ENCODE results near the gene KIF21B.

Gene KIF21B

DNA sequence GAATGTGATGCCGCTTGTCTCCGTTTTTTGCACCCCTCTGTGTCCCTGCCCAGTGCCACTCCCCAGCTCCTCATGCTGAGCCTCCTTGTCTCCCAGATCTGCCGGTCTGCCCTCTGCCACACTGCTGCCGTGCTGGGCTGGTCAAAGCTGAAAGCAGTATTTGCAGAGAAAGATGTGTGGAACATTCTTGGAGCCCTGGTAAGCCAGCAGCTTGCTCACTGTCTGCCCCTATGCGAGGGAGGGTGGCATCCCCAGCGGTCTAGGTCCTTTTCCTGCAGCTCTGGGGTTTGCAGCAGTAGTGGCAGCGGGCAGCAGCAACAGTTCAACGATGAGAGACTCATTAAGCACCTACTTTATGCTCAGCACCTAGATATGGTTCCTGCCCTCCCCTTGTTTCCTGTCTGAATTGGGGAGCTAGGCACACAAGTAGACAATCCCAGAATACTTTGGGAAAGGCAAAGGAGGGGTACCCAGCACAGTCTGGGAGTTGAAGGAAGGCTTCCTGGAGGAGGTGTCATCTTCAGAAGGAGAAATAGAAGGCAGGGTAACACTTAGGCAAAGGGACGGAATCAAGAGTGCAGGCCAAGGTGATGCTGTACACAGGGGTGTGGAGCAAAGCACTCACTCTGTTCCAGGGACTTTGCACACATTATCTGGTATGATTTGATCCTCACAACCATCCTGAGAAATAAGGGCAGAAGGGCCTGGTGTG lies 63.1 kb downstream of the KIF21B start:
- no peak overlapping the region for H3K4me3 ChIP-seq (ENCODE audit: control insufficient read depth, low read depth, low read length)
- DNase-seq (ENCODE audit: low read depth), result no peak
- no peak for TF ChIP-seq CTCF (conservative IDR thresholded peaks at IDR 0.05; ENCODE audit: control insufficient read depth, insufficient read depth, low read depth, low read length)

DNA sequence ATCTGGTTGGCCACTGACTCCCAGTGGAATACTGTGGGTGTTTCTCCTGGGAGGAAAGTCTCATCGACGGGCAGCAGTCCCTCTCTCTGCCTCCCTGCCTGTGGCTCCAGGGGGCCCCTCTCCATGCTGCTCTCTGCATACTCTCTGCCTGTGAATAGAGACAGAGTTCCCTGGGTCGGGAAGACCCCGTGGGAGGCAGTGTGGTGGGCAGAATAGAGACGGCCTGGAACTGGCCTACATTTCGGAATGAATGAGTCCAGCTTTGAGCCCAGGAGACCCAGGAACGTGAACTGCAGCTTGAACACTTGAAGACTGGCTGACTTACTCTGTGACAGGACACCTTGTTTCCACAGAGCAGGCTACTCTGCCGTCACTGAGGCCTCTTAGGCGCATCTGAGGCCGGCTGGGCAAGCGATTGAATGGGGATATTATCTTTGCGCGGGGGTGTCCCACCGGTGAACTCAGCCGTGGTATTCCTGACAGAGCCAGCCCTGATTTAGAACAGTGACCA lies 64.0 kb downstream of the KIF21B start:
- DNase-seq (ENCODE audit: low read depth), result no peak
- H3K4me3 ChIP-seq (ENCODE audit: control insufficient read depth, low read depth, low read length), result no peak overlapping the region
- TF ChIP-seq CTCF (conservative IDR thresholded peaks at IDR 0.05; ENCODE audit: control insufficient read depth, insufficient read depth, low read depth, low read length), result no peak

DNA sequence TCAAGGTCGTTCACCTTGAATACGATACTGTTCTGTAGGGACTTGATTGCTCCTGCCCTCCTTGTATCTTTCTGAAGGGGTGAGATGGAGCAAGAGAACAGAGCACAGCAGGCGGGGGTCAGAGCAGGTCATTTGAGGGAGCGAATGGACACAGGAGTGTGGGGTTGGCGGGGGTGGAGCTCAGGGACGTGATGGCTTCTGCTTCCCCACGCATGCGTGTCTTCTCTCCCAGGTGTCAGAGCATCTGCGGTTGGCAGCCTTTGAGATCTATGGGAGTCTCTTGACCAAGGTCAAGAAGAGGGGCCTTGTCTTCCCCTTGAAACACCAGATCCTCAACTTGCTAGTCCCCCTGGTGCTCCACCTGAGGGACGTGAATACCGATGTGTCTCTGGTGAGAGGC lies 64.9 kb downstream of the KIF21B start:
- no peak for DNase-seq (ENCODE audit: low read depth)
- no peak for TF ChIP-seq CTCF (conservative IDR thresholded peaks at IDR 0.05; ENCODE audit: control insufficient read depth, insufficient read depth, low read depth, low read length)

DNA sequence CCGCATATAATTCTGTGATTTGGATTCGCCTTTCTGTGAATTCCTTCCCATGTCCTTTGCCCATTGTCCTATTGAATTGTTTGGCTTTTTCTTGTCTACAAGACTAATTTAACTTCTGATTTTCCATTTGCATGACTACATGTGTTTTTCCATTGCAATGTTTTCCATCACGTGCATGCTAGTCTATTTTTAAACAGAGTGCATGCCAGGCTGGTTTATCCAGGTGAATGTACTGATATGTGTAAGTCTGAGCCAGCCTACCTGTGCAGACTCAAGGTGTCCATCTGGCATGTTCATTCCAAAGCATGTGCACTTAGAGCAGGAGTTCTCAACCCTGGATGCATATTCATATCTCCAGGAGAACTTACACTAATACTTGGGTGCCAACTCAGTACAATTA lies 69.1 kb downstream of the KIF21B start:
- no peak for DNase-seq (ENCODE audit: low read depth)
- TF ChIP-seq CTCF (conservative IDR thresholded peaks at IDR 0.05; ENCODE audit: control insufficient read depth, insufficient read depth, low read depth, low read length), result no peak
- H3K4me3 ChIP-seq (ENCODE audit: control insufficient read depth, low read depth, low read length), result no peak overlapping the region

More for the DNA sequence above, 64.9 kb downstream of the KIF21B start:
- no peak overlapping the region for H3K4me3 ChIP-seq (ENCODE audit: control insufficient read depth, low read depth, low read length)

- no peak for TF ChIP-seq CTCF (conservative IDR thresholded peaks at IDR 0.05; ENCODE audit: control insufficient read depth, insufficient read depth, low read depth, low read length)
- H3K4me3 ChIP-seq (ENCODE audit: control insufficient read depth, low read depth, low read length), result no peak overlapping the region
- peak; percentile 10 for DNase-seq (ENCODE audit: low read depth)
These were observed 72.5 kb downstream of the KIF21B start for GRCh38 chr1:200951016-200951415.

GRCh38 chr1:200949626-200950025 lies 73.9 kb downstream of the KIF21B start:
- TF ChIP-seq CTCF (conservative IDR thresholded peaks at IDR 0.05; ENCODE audit: control insufficient read depth, insufficient read depth, low read depth, low read length), result no peak
- H3K4me3 ChIP-seq (ENCODE audit: control insufficient read depth, low read depth, low read length), result no peak overlapping the region
- DNase-seq (ENCODE audit: low read depth), result no peak
